IMR-90 (cell line): ENCODE measurements around the gene RRP9.

Experiments used
- CEBPB ChIP-seq: IDR thresholded peaks from 2 replicates; pipeline ENCODE4 v1.6.1; 2012; ENCODE audit warnings: low read depth, low read length, improper control_type of control experiment
- NFE2L2 ChIP-seq: fragments of 150-350 bp; IDR thresholded peaks from 2 replicates; pipeline ENCODE4 v1.6.1; 2016; ENCODE audit warnings: low read depth, mild to moderate bottlenecking, low read length
- POLR2A ChIP-seq: IDR thresholded peaks from 2 replicates; pipeline ENCODE4 v1.6.1; 2012; ENCODE audit warnings: mild to moderate bottlenecking, low read depth, low read length
- RAD21 ChIP-seq: IDR thresholded peaks from 2 replicates; pipeline ENCODE4 v1.6.1; 2012; ENCODE audit warnings: low read length, improper control_type of control experiment
- USF2 ChIP-seq: fragments of 150-350 bp; IDR thresholded peaks from 2 replicates; pipeline ENCODE4 v1.6.1; 2017; ENCODE audit warnings: mild to moderate bottlenecking, antibody characterized with exemption, low read length, low read depth
- TF ChIP-seq, protein P1 (sequence below): conservative IDR thresholded peaks from 2 replicates; pipeline ENCODE4 v1.5.1; 2012; ENCODE audit warnings: mild to moderate bottlenecking, low read depth, low read length, improper control_type of control experiment

DNA sequence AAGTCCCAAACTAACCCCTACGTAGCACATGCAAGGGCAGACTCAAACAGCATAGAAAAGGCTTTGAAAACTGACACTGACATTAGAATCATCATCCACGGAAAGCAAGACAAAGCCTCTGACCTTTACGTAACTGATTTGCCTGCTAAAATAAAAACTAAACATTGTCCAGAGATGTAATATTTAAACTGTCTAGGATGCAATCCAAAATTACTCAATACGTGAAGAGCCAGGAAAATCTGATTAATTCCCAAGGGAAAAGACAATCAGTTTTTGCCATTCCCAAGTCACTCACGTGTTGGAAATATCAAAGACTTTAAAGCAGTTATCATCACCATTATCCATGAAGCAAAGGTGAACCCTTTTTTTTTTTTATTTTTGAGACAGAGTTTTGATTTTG lies 25.3 kb downstream of the RRP9 start:
- TF ChIP-seq, protein P1, sequence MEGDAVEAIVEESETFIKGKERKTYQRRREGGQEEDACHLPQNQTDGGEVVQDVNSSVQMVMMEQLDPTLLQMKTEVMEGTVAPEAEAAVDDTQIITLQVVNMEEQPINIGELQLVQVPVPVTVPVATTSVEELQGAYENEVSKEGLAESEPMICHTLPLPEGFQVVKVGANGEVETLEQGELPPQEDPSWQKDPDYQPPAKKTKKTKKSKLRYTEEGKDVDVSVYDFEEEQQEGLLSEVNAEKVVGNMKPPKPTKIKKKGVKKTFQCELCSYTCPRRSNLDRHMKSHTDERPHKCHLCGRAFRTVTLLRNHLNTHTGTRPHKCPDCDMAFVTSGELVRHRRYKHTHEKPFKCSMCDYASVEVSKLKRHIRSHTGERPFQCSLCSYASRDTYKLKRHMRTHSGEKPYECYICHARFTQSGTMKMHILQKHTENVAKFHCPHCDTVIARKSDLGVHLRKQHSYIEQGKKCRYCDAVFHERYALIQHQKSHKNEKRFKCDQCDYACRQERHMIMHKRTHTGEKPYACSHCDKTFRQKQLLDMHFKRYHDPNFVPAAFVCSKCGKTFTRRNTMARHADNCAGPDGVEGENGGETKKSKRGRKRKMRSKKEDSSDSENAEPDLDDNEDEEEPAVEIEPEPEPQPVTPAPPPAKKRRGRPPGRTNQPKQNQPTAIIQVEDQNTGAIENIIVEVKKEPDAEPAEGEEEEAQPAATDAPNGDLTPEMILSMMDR, result no peak
- TF ChIP-seq RAD21, result no peak
- TF ChIP-seq POLR2A, result no peak
- no peak for TF ChIP-seq CEBPB
- TF ChIP-seq NFE2L2, result no peak
- no peak for TF ChIP-seq USF2
